Fibroblast of villous mesenchyme (primary cell): ENCODE data around the gene LRRC51. TPM values are rescaled to one million over a fixed set of nuclear protein-coding genes. Genes with fewer than 3 reads are reported as not detected.

Source experiments
- DNase-seq: peaks from one replicate; pipeline ENCODE4 v3.0.0-alpha.2; 2010; ENCODE audit warnings: low read depth
- H3K4me3 ChIP-seq: 2 replicates; pipeline ENCODE4 v1.5.1; 2011; ENCODE audit warnings: low read depth, mild to moderate bottlenecking, low read length
- CTCF ChIP-seq: IDR thresholded peaks from 2 replicates; pipeline ENCODE4 v1.5.1; 2012; ENCODE audit warnings: low read depth, mild to moderate bottlenecking, low read length; ENCODE audit not compliant: insufficient read depth
- total RNA-seq: library from RNA; depleted of rRNA; stranded (reverse); fragments of >200 nt; gene quantifications from 2 replicates; pipeline ENCODE4 v1.2.3, GENCODE V29; 2012

LRRC51 gene
- total RNA-seq, 1 donor, result 4.3 TPM

DNA sequence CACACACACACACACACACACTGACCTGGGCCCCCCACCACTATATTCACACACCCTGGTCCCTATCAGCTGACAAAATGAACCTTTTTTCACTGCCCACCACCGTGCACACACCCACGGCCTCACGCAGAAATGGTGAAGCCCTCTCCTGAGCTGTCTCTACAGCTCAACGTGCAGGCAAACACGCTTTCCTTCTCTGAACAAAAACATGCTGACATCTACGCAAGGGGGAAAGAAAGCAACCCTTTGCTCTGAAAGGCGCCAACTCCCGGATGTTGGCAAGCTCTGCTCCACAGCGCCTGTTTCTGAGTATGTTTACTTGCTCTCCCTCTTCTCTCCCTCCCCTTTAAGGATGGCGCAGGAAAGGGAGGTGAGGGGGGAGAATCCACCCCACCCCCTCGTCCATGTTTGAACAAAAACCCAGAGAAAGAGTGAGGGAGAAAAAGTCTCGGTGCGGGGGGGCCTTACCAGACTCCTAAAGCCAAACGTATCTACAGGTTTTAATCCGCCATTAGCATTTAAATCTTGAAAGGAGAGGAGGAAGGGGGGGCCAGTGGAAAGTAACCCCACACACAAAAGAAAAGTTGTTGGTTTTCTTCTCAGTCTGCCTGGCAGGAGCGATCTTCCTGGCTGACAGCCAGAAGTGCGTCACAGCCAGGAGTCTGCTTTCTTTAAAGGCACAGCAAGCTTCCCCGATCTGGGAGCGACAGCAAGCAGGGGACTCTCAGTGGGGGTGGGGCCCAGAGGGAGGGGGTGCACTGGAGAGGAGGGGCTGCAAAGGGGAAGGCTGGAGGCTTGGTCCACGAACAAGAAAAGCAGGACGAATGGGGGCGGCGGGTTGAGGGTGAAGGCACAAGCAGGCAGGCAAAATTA is 39.9 kb upstream of the LRRC51 start:
- DNase-seq, result peak; percentile 97
- H3K4me3 ChIP-seq, result peak overlapping the region; percentile 69
- TF ChIP-seq CTCF, result no peak

GRCh38 chr11:72041364-72042063 is 39.1 kb upstream of the LRRC51 start:
- DNase-seq, result peak; percentile 88
- no peak for TF ChIP-seq CTCF
- peak overlapping the region; percentile 69 for H3K4me3 ChIP-seq

DNA sequence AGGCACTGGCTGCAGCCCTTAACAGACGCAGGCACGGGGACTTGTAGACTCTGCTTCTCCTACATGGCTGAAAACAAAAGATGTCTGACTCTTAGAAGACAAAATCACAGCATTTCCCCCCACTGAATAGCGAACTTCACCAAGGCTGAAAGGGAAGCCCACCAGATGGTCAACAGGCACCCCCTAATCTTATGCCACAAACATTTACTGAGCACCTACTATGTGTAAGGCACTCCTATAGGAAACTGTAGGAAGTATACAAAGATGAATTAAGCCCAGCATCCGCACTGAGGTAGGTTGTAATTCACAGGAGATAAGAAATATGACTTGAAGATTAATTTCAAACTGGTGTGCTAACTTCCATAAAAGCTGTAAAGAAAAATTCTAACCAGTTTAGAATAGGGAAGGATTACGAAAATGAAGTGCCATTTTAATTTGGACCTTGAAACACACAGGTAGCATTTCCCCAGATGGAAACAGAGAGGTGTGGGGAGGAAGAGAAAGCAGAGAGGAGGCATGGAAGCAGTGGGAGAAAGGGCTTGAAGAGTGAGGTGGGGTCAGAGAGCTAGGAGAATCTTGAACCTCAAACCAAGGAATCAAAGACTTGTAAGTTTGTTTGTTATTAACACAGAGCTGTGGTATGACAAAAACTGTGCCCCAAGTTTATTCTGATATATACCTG is 38.4 kb upstream of the LRRC51 start:
- peak overlapping the region; percentile 69 for H3K4me3 ChIP-seq
- no peak for DNase-seq
- TF ChIP-seq CTCF, result no peak

GRCh38 chr11:72045849-72046248 is 34.8 kb upstream of the LRRC51 start:
- H3K4me3 ChIP-seq, result no peak overlapping the region
- peak; percentile 40 for DNase-seq
- no peak for TF ChIP-seq CTCF

DNA sequence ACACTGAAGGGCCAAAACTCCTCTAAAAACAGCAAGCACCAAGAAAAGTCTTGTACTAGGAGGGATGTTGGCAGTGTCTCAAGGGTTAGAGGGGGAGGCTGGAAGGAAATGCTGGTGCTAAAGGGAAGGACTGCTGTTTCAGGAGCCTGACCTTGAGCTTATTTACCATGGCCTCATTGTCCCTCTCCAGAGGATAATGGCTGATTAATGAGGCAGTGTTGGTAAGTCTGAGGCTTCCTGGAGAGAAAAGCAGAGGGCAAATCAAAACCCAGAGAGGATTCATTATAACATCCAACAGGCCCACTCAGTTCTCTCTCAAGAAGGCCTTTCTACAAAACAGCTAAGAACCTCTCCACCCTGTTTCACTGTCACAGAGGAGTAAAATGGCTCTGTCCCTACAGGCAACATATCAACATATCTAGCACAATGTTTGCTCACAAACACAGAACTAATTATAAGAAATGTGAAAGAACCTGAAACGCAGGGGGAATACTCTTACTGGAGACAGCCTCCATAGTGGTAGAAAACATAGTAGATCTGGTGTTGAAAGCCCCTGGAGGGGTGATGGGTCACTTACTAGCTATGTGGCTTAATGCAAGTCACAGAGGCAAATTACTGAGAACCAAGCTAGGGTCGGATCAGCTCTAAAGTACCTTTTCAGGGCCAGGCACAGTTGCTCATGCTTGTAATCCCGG is 31.7 kb upstream of the LRRC51 start:
- no peak overlapping the region for H3K4me3 ChIP-seq
- no peak for DNase-seq
- TF ChIP-seq CTCF, result no peak

DNA sequence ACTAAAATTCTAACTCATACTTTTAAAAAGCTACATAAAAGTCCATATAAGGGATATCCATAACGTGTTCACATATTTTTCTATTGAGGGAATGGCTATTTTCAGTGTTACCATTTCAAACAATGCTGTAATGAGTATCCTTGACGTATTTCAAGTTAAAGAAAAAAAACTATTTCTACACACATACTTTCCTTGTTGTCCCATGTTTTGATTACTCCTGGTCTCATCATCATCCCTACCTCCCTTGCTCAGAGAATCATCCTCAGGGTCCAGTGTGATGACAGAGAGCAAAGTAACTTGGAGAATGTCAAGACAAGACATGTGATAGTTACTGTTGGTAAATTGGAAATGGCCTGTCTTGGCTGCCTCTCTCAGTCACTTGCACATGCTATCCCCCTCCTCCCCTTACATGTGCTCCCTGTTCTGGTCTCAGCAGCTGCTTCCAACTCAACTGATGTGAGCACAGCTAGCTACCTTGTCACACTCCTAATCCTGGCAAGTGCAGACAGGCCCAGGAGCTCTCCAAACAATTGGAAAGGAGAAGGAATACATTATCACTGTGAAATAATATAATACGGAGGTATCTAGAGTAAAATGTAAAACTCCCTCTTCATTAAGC is 22.1 kb upstream of the LRRC51 start:
- H3K4me3 ChIP-seq, result no peak overlapping the region
- peak; percentile 74 for DNase-seq
- TF ChIP-seq CTCF, result no peak
